ENCODE data around the gene CSNK1E.
A peak's percentile ranks its signal among the peaks of the same experiment; 100 is the strongest.
"Not testable (repeated sequence)": the region's sequence is repeated elsewhere in the genome, so short reads cannot be mapped to it uniquely, and the experiment has no call there.

Gene CSNK1E

DNA sequence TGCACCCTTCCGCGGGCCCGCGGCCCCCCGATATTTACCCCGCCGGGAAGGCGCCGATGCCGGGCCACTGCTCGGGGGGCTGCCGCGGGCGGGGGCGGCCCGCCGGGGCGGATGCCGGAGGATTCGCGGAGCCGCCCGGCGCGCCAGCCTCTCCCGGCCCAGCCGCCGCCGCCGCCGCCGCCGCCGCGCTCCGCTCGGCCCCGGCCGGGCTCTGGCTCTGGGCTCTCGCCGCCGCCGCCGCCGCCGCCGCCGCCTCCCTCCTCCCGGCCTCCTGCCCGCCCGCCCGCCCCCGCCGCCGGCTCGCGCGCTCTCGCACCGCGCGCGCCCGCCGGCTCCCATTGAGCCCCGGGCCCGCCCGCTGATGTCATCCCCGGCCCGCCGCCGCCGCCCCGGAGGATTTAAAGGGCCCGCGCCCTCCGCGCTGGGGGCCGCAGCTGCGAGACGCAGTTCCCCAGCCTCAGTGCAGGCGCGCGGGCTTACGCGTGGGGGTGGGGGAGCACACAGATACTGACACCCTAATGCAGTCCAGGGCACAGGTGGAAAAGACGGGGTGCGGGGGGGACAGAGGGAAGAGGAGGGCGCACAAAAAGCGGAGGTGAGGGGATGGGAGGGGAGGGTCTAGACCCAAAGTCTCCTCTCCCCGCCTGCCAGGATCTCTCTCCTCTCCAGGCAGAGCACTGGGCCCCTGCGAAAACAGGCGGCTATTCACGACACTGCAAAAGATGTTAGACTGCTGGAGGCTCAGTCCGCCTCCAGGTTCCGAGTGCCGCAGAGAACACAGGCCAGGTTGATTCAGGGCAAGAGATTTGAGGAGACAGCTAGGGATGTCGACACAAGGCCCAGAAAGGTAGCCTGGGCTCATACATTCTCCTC, at the start of gene CSNK1E:
TSS of gene CSNK1E (minus strand) at position 312 of the 873 bp plus-strand sequence. CDS start 3,276 bp downstream, outside the sequence.
- DNase-seq: peak in 49 of 51 donors; percentile 24 to 89 (median 68)

DNA sequence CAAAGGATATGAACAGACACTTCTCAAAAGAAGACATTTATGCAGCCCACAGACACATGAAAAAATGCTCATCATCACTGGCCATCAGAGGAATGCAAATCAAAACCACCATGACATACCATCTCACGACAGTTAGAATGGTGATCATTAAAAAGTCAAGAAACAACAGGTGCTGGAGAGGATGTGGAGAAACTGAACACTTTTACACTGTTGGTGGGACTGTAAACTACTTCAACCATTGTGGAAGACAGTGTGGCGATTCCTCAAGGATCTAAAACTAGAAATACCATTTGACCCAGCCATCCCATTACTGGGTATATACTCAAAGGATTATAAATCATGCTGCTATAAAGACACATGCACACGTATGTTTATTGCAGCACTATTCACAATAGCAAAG, 48.6 kb upstream of the CSNK1E start:
- DNase-seq: not testable (repeated sequence)

DNA sequence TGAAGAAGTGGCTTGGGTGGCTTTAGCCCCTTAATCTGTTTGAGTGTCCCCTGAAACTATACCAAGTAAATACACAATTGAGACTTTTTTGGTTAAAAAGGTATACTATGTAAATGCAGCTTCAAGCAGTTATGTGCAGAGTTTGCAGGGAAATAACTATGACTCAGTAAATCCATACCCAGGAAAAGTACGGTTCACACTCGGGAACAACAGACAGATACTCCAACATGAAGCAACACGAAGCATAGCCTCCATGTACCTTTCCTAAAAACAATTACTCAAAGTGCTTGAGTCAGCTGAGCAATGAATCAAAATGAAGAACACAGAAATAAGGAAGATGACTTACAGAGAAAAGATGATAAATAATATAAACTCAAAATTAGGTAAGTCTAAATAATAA, 47.9 kb upstream of the CSNK1E start:
- DNase-seq: not testable (repeated sequence)

DNA sequence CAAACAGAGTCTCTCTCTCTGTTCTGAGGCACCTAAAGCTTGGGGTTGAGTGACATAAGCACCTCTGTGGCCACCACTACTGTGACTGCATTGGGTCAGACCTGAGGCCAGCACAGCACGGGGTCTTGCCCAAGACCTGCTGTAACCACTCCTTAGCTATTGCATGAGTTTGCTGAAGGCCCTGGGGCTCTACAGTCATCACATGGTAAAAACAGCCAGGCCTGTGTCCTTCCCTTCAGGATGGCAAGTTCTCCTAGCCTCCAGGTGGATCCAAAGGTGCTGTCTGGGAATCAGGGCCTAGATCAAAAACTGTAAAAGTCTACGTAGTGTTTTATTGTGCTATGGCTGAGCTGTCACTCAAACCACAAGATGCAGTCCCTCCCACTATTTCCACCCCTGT, 43.3 kb upstream of the CSNK1E start:
- not testable (repeated sequence) for DNase-seq

DNA sequence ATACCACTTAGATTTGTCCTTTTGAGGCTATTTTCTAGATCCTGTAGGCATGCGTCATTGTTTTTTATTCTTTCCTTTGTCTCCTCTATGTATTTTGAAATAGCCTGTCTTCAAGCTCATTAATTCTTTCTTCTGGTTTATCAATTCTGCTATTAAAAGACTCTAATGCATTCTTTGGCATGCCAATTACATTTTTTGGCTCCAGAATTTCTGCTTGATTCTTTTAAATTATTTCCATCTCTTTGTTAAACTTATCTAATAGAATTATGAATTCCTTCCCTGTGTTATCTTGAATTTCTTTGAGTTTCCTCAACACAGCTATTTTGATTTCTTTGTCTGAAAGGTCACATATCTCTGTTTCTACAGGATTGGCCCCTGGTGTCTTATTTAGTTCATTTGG, 42.6 kb upstream of the CSNK1E start:
- not testable (repeated sequence) for DNase-seq

DNA sequence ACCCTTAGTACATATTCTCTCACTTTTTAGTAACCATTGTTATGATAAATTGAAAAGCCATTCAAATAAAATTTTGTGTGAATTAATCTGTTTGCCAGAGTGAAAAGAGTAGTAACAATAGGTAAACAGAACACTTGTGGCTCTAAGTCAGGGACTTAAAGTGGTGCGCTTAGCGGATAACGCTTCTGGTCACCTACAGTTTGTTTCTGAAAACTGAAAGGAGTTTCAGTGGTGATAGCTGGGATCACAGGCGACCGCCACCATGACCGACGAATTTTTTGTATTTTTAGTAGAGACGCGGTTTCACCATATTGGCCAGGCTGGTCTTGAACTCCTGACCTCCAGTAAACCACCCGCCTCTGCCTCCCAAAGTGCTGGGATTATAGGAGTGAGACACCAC, 40.7 kb upstream of the CSNK1E start:
- not testable (repeated sequence) for DNase-seq

DNA sequence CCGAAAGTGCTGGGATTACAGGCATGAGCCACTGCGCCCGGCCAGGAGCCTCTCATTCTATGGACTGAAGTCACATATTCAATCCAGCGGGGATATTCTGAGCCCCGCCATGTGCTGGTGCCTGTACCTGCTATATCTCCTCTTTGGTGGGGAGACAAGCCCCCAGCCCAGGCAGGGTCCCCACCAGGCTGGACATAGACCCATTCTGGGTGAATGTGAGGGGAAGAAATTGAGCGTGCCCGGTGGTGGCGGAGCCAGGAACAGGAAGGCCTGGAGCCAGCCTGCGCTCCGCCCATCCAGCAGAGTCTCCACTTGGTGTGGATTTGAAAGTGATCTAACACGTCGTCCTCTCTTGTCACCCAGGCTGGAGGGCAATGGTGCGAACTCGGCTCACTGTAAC, 38.0 kb upstream of the CSNK1E start:
- DNase-seq: no peak

DNA sequence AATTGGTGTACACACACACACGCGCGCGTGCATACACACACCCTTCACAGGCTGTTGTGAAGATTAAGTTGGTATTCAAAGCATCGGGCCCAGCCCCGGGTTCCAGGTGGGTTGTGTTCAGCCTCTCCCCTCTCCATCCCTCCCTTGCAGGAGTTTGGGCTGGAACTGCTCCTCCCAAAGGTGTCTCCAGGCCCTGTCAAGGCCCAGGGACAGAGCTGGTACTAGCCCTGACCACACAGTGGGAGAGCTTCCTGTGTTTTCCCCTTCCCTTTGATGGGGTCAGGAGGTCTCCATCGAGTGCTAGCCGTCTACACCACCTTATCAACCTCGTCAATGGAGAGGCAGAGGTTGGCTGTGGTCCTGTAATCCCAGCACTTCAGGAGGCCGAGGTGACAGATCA, 36.5 kb upstream of the CSNK1E start:
- DNase-seq: no peak

DNA sequence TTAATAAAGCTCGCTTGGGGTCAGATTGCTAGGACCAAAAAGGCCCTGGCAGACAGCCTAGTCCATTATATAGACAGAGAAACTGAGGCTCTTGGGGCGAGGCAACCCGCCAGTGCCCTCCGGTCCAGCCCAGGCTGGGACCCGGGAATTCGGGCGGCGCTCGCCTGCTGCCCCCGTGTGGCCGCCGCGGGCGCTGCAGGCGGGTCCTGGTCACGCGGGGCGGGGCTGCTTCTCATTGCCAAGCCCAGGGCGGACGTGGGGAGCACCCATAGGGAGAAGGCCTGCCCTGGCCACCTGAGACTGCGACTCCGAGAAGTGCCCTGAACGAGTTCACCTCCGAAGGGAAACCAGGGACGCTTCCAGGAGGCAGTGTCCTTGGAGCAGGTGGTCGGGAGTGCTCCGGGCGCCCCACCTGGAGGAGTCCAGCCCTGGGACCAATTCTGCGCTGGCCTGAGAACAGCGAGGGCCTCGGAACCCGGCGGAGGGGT, 36.0 kb upstream of the CSNK1E start:
- peak in 43 of 51 donors; percentile 8 to 82 (median 38) for DNase-seq

DNA sequence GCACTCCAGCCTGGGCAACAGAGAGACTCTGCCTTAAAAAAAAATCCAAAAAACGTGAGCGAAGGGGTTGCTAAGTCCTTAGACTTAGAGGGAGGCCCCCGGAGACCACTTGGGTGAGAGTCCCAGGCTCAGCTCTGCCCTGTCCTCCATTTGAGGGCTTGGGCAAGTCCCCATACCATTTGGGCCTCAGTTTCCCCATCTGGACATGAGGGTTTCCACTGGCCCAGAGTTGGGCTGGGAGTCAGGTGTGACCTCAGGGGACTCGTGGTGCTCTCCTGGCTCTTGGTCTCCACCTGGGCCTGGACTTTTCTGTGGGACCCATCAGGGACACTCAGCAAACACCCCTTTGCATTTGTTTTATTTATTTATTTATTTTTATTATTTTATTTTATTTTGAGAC, 35.2 kb upstream of the CSNK1E start:
- no peak for DNase-seq

DNA sequence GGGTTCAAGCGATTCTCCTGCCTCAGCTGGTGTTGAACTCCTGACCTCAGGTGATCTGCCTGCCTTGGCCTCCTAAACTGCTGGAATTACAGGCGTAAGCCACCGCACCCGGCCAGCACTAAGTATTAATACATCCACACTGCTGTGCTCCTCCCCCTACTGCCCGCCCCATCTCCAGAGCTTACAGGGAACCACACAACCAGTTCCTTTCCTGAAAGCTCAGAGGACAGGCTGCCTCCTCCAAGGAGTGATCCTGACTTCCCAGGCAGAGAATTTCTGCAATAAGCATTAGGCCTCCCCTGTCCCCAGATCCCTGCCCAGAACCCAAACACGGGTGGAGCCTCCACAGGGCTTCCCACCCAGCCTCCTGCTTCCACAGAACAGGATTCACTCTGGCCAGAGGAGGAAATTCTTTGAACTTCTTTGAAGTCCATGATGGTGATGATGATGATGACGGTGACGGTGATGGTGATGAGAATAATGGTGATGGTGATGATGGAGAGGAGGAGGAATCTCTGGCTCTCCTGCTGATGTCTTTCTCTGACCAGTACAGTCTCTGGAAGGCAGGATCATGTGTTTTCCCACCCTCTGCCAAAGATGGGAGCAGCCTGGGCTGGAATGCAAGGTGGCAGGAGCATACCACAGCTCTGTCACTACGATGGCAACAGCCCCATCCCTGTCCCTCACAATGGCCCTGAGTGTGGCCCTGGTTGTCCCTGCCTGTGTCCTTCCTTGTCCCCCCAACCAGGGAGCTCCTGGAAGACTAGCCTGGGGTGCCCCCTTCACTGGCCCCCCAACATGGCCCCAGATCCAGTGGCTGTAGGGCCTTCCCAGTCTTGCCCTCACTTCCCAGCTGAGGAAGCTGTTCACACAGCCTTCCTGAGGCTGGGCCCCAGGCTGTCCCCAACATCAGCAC, 33.5 kb upstream of the CSNK1E start:
- DNase-seq: no peak

DNA sequence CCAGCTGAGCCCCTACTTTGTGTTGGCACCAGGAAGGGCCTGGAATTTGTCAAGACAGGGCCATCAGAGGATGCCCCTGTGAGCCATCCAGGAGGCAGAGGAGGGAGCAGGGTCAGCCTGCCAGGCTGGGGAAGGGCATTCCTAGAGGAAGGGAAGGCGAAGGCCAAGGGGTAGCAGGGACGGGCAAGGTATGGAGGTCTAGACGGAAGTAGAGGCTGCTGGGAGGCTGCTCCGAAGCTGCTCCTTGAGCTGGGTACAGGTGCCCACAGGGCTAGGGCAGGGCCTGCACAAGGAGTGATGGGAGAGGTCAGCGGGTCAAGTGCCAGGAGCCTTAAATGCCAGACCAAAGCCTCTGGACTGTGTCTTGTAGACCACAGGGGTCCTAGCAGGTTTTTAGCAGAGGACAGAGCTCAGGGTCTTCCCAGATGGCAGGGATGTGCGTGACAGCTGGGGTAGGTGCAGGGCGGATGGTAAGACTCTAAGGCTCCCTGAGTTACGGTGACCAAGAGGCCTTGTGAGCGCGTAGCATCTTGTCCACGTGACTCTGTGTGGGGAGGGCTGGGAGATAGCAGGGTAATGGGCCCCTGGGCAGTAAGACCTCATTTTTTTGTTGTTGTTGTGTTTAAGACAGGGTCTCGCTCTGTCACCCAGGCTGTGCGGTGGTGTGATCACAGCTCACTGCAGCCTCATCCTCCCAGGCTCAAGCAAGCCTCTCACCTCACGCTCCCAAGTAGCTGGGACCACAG, 31.7 kb upstream of the CSNK1E start:
- no peak for DNase-seq

DNA sequence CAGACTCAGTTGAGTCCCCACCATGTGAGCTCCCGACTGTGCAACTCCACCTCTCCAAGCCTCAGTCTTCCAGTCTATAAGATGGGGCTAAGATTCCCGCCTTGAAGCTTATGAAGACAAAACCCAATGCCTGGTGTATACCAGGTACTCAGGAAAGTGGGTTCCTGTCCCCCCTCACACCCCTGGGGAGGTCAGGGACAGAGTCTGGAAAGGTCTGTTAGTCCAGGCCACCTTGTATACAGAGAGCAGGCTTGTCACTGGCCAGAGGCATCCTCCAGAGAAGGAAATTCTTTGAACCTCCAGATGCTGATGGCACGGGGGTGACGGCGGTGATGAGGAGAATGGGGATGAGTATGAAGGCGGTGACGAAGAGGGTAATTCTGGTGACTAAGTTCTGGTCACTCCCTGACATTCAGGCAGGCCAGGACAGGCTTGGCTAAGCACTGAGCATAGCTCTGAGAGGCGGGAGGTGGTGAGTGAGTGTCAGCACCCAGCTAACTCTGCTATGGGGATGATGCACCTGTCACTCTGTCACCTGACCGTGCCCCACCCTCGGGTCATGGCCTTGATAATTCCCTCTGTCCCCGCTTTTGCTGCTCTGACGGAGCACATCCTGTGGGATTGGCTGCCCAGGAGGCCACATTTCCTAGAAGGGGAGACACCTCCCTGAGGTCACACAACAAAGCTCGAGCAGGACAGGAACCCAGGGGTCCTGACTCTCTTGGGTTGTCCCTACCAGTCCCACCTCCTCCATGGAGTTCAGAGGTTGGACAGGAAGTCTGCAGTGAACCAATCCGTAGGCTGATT, 30.9 kb upstream of the CSNK1E start:
- DNase-seq: no peak

DNA sequence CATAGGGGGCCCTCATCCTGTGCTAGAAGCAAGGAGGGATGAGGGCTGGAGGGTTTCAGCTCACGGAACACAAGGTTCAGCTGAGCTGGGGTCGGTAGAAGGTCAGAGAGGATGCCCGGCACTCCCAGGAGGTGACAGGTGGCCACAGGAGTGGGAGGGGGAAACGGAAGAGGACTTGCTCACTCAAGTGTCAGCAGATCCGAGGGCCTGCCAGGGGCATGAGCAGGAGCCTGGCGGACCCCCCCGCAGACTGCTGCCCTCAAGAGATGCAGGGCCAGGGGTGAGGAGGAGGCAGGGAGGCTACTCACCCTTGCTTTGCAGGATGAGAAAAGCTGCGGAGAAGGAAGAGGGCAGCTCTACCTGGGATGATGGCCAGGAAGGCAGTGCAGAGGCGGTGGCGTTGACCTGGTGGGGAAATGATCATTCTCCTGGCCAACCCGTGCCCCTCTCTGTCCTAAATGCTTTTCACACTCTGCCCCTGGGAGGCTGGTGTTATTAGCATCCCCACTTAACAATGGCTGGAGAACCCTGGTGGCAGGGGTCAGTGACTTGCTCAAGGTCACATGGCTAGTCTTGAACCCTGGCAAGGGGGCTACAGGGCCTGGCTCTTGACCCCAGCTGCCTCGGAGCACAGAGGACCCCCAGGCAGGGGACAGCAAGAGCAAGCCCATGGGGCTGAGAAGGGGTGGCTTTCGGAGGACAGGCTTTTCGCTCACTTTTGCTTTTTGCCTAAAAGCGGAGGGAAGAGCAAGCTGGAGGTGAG, 30.1 kb upstream of the CSNK1E start:
- DNase-seq: no peak

DNA sequence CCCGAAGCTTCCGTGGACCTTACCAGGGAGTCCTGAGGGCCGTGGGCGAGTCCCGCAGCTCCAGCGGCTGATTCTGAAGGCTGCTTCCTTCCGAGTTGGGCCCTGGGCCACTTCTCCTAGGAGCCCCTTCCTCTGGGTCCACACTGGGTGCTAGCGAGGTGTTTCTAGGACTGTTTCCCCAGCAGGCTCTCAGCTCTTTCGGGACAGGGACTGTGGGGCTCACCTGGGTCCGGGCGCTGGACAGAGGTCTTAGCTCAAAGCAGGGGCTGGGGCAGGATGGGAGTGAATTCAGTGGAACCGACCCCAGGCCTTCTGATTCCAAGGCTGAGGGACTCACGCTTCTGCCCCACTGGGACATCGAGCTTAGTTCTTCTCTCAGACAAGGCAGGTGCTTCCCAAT, 29.3 kb upstream of the CSNK1E start:
- no peak for DNase-seq

DNA sequence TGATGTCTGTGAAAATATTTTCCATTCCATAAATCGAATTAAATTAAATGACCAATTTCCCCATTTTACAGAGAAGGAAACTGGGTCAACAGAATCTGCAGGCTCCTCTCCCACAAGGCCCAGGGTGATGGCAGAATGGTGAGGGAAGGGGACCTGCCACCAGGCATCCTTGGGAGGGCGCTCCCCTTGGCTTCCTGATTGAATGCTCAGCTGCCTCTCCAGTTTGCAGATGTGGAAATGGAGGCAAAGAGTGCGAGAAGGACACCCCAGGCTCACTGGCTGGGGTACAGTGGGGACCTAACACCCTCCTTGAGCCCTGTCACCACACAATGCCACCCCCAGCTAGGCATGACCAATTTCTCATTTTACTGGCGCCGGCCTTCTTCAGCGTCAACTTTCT, 28.5 kb upstream of the CSNK1E start:
- DNase-seq: no peak

DNA sequence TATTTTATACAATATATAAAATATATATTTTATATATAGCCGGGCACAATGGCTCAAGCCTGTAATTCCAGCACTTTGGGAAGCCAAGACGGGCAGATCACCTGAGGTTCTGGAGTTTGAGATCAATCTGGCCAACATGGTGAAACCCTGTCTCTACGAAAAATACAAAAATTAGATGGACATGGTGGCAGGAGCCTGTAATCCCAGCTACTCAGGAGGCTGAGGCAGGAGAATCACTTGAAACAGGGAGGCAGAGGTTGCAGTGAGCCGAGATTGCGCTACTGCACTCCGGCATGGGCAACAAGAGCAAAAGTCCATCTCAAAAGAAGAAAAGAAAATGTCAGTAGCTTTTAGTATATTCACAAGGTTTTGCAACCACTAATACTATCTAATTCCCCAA, 22.7 kb upstream of the CSNK1E start:
- DNase-seq: not testable (repeated sequence)

DNA sequence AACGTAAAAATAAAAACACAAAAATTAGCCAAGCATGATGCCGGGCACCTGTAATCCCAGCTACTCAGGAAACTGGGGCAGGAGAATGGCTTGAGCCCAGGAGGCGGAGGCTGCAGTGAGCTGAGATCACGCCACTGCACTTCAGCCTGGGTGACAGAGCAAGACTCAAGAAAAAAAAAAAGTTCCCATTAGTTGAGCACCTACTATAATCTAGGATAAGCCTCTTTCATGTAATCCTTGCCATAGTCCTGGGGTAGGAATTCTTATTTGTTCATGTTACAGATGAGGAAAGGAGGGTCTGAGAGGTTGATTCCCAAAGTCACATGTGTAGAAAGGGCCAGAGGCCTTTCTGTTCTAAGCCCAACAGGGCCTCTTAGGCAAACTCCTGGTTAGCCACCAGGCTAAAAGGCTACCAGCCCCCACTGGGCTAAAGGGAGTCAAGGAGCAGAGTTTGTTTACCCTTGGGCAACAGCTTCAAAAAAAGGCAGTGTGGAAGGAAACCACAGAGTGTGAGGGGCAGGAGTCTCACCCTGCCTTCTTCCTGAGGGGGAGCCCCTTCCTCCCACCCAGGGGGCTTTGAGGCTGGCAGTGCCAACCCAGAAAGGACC, 21.6 kb upstream of the CSNK1E start:
- DNase-seq: no peak

DNA sequence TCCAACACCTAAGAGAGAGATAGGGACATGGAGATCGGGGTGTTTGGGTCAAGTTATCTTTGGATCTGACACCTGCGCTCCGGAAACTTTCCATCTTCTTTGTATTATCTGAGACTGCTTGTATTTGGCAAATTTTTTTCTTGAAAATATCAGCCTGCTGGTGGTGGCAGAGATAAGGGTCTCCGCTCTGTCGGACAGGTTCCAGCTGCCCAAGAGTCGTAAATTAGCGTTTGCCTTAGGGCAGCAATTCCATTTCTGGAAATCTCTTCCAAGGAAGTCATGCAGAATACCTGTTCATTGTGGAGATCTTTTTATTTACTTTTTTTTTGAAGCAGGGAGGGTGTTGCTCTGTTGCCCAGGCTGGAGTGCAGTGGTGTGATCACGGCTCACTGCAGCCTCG, 19.5 kb upstream of the CSNK1E start:
- no peak for DNase-seq
